IPS-18c (cell line): ENCODE results near the gene DLEC1.
"Not testable (repeated sequence)": the region's sequence is repeated elsewhere in the genome, so short reads cannot be mapped to it uniquely, and the experiment has no call there.

Experiments used
- H3K4me3 ChIP-seq: 2 replicates; pipeline ENCODE4 v1.7.0; 2013; ENCODE audit warnings: low read depth, mild to moderate bottlenecking, low read length, moderate library complexity; ENCODE audit not compliant: insufficient read depth
- H3K9me3 ChIP-seq: one replicate; pipeline ENCODE4 v1.6.1; 2013; ENCODE audit warnings: mild to moderate bottlenecking, low read length, moderate library complexity; ENCODE audit not compliant: control insufficient read depth, insufficient read depth

DLEC1 gene

GRCh38 chr3:38146504-38146903, 107.5 kb downstream of the DLEC1 start:
- Histone ChIP-seq H3K9me3 (no peaks in the 10 kb centered on the region), H3K4me3 (no peak overlapping the region)

GRCh38 chr3:38147421-38147820, 108.4 kb downstream of the DLEC1 start:
- Histone ChIP-seq H3K9me3 (no peaks in the 10 kb centered on the region), H3K4me3 (no peak overlapping the region)

- H3K4me3 ChIP-seq = no peak overlapping the region
- H3K9me3 ChIP-seq = no peaks in the 10 kb centered on the region
These were observed 109.4 kb downstream of the DLEC1 start for GRCh38 chr3:38148311-38148882.

GRCh38 chr3:38149708-38150107, 110.7 kb downstream of the DLEC1 start:
- Histone ChIP-seq H3K4me3 (no peak overlapping the region), H3K9me3 (no peaks in the 10 kb centered on the region)

GRCh38 chr3:38150780-38151528, 111.9 kb downstream of the DLEC1 start:
- H3K9me3 ChIP-seq = no peaks in the 10 kb centered on the region
- H3K4me3 ChIP-seq = no peak overlapping the region

- Histone ChIP-seq H3K4me3 (no peak overlapping the region), H3K9me3 (no peaks in the 10 kb centered on the region)
These were observed 112.8 kb downstream of the DLEC1 start for GRCh38 chr3:38151667-38152265.

GRCh38 chr3:38152609-38153008, 113.6 kb downstream of the DLEC1 start:
- Histone ChIP-seq H3K4me3 (no peak overlapping the region), H3K9me3 (no peaks in the 10 kb centered on the region)

GRCh38 chr3:38153221-38153620, 114.2 kb downstream of the DLEC1 start:
- Histone ChIP-seq H3K4me3 (no peak overlapping the region), H3K9me3 (no peaks in the 10 kb centered on the region)

- H3K4me3 ChIP-seq = no peak overlapping the region
- no peaks in the 10 kb centered on the region for H3K9me3 ChIP-seq
These were observed 115.1 kb downstream of the DLEC1 start for GRCh38 chr3:38154033-38154494.

- Histone ChIP-seq H3K4me3 (no peak overlapping the region), H3K9me3 (no peaks in the 10 kb centered on the region)
These were observed 115.7 kb downstream of the DLEC1 start for GRCh38 chr3:38154625-38155255.

- Histone ChIP-seq H3K9me3 (no peaks in the 10 kb centered on the region), H3K4me3 (no peak overlapping the region)
These were observed 116.8 kb downstream of the DLEC1 start for GRCh38 chr3:38155825-38156224.

- Histone ChIP-seq H3K9me3 (no peaks in the 10 kb centered on the region), H3K4me3 (no peak overlapping the region)
These were observed 118.1 kb downstream of the DLEC1 start for GRCh38 chr3:38157117-38157516.

- no peaks in the 10 kb centered on the region for H3K9me3 ChIP-seq
- no peak overlapping the region for H3K4me3 ChIP-seq
These were observed 118.6 kb downstream of the DLEC1 start for GRCh38 chr3:38157595-38157994.

- no peak overlapping the region for H3K4me3 ChIP-seq
- H3K9me3 ChIP-seq = no peaks in the 10 kb centered on the region
These were observed 119.5 kb downstream of the DLEC1 start for GRCh38 chr3:38158472-38158871.

GRCh38 chr3:38160704-38161103, 121.7 kb downstream of the DLEC1 start:
- H3K9me3 ChIP-seq, H3K4me3 ChIP-seq: not testable (repeated sequence)

GRCh38 chr3:38163117-38163840, 124.3 kb downstream of the DLEC1 start:
- Histone ChIP-seq H3K9me3 (no peaks in the 10 kb centered on the region), H3K4me3 (no peak overlapping the region)

GRCh38 chr3:38163841-38164642, 125.0 kb downstream of the DLEC1 start:
- Histone ChIP-seq H3K4me3 (peak overlapping the region; percentile 70), H3K9me3 (no peaks in the 10 kb centered on the region)
